ENCODE results near the gene TRPV5. TPM values are rescaled to one million over a fixed set of nuclear protein-coding genes. Genes with fewer than 3 reads are reported as not detected.

Gene TRPV5
- total RNA-seq, 4 donors from 2014 or later, result not detected

- ATAC-seq (ENCODE audit: low FRiP score) (no peak), DNase-seq (ENCODE audit: low spot score) (no peak)
- no peak for TF ChIP-seq CTCF (IDR thresholded peaks at IDR 0.05)
Measured at GRCh38 chr7:142889816-142890215, 43.7 kb downstream of the TRPV5 start.

GRCh38 chr7:142887282-142888015, 46.1 kb downstream of the TRPV5 start:
- TF ChIP-seq CTCF (IDR thresholded peaks at IDR 0.05), result no peak
- ATAC-seq (ENCODE audit: low FRiP score) (no peak), DNase-seq (ENCODE audit: low spot score) (no peak)

- no peak for TF ChIP-seq CTCF (IDR thresholded peaks at IDR 0.05)
- DNase-seq (ENCODE audit: low spot score) (no peak), ATAC-seq (ENCODE audit: low FRiP score) (no peak)
Measured at GRCh38 chr7:142886866-142887265, 46.7 kb downstream of the TRPV5 start.

GRCh38 chr7:142885311-142886230, 48.0 kb downstream of the TRPV5 start, which contains the start of gene TRPV6:
TSS of gene TRPV6 (minus strand) at chr7:142885745.
- no peak for TF ChIP-seq CTCF (IDR thresholded peaks at IDR 0.05)
- no peak for DNase-seq (ENCODE audit: low spot score)
- ATAC-seq (ENCODE audit: low FRiP score), result peak; percentile 29

GRCh38 chr7:142884286-142884640, 49.3 kb downstream of the TRPV5 start:
- no peak for TF ChIP-seq CTCF (IDR thresholded peaks at IDR 0.05)
- DNase-seq (ENCODE audit: low spot score), result no peak
- ATAC-seq (ENCODE audit: low FRiP score), result no peak

GRCh38 chr7:142883571-142884285, 49.8 kb downstream of the TRPV5 start:
- DNase-seq (ENCODE audit: low spot score), result no peak
- no peak for ATAC-seq (ENCODE audit: low FRiP score)
- no peak for TF ChIP-seq CTCF (IDR thresholded peaks at IDR 0.05)
